Right atrium auricular region (tissue), 2 donors: ENCODE results near the gene PDE4D. TPM values are rescaled to one million over a fixed set of nuclear protein-coding genes. Genes with fewer than 3 reads are reported as not detected.

Experiments
- DNase-seq: peaks from one replicate; pipeline ENCODE4 v3.0.0-alpha.2; 2019; ENCODE audit warnings: low spot score
- H3K27ac ChIP-seq, 2 donors: fragments of 200-600 bp; sonication (generic); 1 replicate in 1 of 2; 2 replicates in 1 of 2; pipeline ENCODE4 v1.5.1; 2016 to 2019
- H3K27me3 ChIP-seq, 2 donors: fragments of 200-600 bp; sonication (generic); one replicate each; pipeline versions ENCODE4 v1.5.1 to v1.6.0; 2017 to 2019
- H3K36me3 ChIP-seq: fragments of 200-600 bp; sonication (generic); one replicate; pipeline ENCODE4 v1.5.1; 2016
- H3K4me1 ChIP-seq, 2 donors: fragments of 200-600 bp; sonication (generic); one replicate each; pipeline versions ENCODE4 v1.5.1 to v1.6.0; 2017 to 2019
- H3K4me3 ChIP-seq, 2 donors: fragments of 200-600 bp; sonication (generic); 1 replicate in 1 of 2; 2 replicates in 1 of 2; pipeline ENCODE4 v1.5.1; 2017 to 2019; ENCODE audit warnings: mild to moderate bottlenecking in 1 of 2, moderate library complexity in 1 of 2
- H3K9me3 ChIP-seq, 2 donors: fragments of 200-600 bp; sonication (generic); one replicate each; pipeline ENCODE4 v1.5.1; 2019
- CTCF ChIP-seq, 2 donors: fragments of 200-600 bp; sonication (generic); IDR thresholded peaks; one replicate each; pipeline ENCODE4 v1.5.1; 2019; ENCODE audit warnings: antibody characterized with exemption in 2 of 2
- total RNA-seq, 2 donors: library from RNA; depleted of rRNA; stranded (reverse); fragments of >200 nt; gene quantifications; one replicate each; pipeline ENCODE4 v1.1.0, GENCODE V29; 2016

Gene PDE4D
- total RNA-seq, 2 donors from 2014 or later = 43.3 to 44.0 TPM

- Histone ChIP-seq H3K27ac (no peak overlapping the region), H3K27me3 (no peaks in the 10 kb centered on the region), H3K36me3 (no peaks in the 10 kb centered on the region), H3K4me3 (no peak overlapping the region), H3K9me3 (no peaks in the 10 kb centered on the region), H3K4me1 (no peaks in the 10 kb centered on the region)
- DNase-seq = no peak
- TF ChIP-seq CTCF (IDR thresholded peaks at IDR 0.05) = no peak
Observed at GRCh38 chr5:59783264-59783663, 110.3 kb downstream of the PDE4D start.

GRCh38 chr5:59782856-59783255 lies 110.7 kb downstream of the PDE4D start:
- Histone ChIP-seq H3K4me3 (no peak overlapping the region), H3K9me3 (no peaks in the 10 kb centered on the region), H3K27me3 (no peaks in the 10 kb centered on the region), H3K36me3 (no peaks in the 10 kb centered on the region), H3K27ac (no peak overlapping the region), H3K4me1 (no peaks in the 10 kb centered on the region)
- TF ChIP-seq CTCF (IDR thresholded peaks at IDR 0.05) = no peak
- DNase-seq = no peak

- Histone ChIP-seq H3K27me3 (no peaks in the 10 kb centered on the region), H3K9me3 (no peaks in the 10 kb centered on the region), H3K36me3 (no peaks in the 10 kb centered on the region), H3K27ac (no peak overlapping the region), H3K4me1 (no peaks in the 10 kb centered on the region), H3K4me3 (no peak overlapping the region)
- no peak for TF ChIP-seq CTCF (IDR thresholded peaks at IDR 0.05)
- no peak for DNase-seq
Observed at GRCh38 chr5:59779453-59779852, 114.1 kb downstream of the PDE4D start.

- Histone ChIP-seq H3K36me3 (no peaks in the 10 kb centered on the region), H3K4me3 (no peak overlapping the region)
- TF ChIP-seq CTCF (IDR thresholded peaks at IDR 0.05) = no peak
Observed at GRCh38 chr5:59777028-59777427, 116.5 kb downstream of the PDE4D start.

DNA sequence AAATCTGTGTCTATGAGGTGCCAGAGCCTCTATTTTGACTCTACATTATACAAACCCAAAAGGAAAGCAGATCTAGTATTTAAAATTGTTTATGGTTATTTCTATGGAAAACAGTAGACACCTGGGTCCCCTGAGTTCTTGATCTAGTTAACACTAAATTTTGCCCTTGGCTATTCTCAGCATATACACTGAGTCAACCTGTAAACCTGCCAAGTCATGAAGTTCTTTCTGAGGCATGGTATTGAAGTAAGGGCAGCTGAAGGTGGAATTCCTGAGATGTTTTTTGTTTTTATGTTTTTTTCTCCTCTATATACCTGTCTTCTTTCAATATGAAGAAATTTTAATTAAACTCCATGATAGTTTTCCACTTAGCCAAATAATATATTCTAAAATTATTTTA lies 120.2 kb downstream of the PDE4D start:
- Histone ChIP-seq H3K36me3 (no peaks in the 10 kb centered on the region), H3K27ac (no peak overlapping the region), H3K4me3 (no peak overlapping the region), H3K27me3 (no peaks in the 10 kb centered on the region), H3K9me3 (no peaks in the 10 kb centered on the region), H3K4me1 (no peaks in the 10 kb centered on the region)
- no peak for DNase-seq
- TF ChIP-seq CTCF (IDR thresholded peaks at IDR 0.05) = no peak

More at GRCh38 chr5:59777028-59777427, 116.5 kb downstream of the PDE4D start:
- no peak overlapping the region for H3K27ac ChIP-seq
- DNase-seq = no peak
- H3K9me3 ChIP-seq = no peaks in the 10 kb centered on the region
- H3K27me3 ChIP-seq = no peaks in the 10 kb centered on the region
- H3K4me1 ChIP-seq = no peaks in the 10 kb centered on the region

- no peak for DNase-seq
- no peaks in the 10 kb centered on the region for H3K9me3 ChIP-seq
- no peak overlapping the region for H3K27ac ChIP-seq
- H3K27me3 ChIP-seq = no peaks in the 10 kb centered on the region
- no peaks in the 10 kb centered on the region for H3K36me3 ChIP-seq
- H3K4me1 ChIP-seq = no peaks in the 10 kb centered on the region
- TF ChIP-seq CTCF (IDR thresholded peaks at IDR 0.05) = no peak
- H3K4me3 ChIP-seq = no peak overlapping the region
Observed at GRCh38 chr5:59772757-59773156, 120.8 kb downstream of the PDE4D start.
